Stimulated activated CD8-positive, alpha-beta memory T cell treated with anti-CD3 and anti-CD28 coated beads, Interleukin-2, amount 100 ng/mL, for 48 hours (primary cell): Measurements from ENCODE around the gene RAB20.
"Not testable (repeated sequence)": the region's sequence is repeated elsewhere in the genome, so short reads cannot be mapped to it uniquely, and the experiment has no call there.

ENCODE experiments used
- DNase-seq, 2 donors: peaks; one replicate each; pipeline ENCODE4 v3.0.0-alpha.2; 2020; ENCODE audit warnings: low read depth in 2 of 2

RAB20 gene

DNA sequence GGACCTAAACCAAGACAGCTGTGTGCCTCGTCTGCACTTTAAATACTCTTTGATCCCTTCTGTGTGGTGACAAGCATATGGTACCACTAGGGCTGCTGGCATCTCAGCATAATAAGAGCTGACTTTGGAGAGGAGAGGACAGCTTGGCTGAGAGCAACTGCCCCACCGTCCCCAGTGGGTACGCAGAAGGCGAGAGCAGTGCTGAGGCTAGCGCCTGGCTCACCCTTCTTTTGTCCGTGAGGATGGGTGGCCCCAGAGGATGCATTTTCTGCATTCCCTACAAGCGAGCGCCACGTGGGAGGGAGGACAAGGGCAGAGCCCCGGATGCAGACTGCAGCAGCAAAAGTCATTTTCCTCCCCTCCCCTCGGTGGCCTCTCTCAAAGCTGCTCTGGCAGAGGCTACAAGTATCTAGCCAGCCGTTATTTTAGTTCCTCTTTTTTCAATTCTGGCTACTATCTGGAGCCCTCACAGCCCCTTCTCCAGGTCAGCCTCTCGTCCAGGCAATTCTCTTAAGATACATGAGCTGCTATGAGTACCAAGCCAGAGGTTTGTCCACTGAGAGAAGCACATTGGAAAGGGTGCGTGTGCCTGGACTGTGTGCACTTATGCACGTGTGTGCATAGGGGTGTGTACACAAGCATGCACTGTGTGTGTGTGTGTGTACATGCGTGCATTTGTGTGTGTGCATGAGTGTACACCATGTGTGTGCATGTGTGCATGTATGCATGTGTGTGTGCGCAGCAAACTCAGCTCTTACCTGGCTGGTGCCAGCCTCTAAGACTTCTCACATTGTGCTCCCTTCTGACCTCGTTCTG, 51.3 kb downstream of the RAB20 start:
- DNase-seq: no peak

DNA sequence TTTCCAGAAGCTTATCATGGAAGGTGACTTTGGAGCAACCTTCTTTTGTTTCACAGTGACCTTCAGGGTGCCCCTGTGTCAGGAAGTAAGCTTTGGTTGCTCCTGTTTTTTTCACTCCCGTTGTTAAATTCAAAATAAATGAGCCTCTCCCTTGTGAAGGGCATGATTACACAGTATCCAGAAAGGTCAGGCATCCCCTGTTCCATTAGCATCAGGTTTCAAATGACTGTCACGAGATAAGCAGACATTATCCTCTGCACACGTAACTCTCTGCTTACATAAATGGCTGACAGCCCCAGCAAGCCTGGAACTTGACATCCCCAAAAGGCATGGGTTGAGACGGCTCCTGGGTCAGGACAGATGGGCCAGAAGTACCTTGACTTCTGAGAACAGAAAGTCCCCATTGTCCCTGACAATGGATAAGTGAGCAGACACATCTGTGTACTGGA, 52.0 kb downstream of the RAB20 start:
- no peak for DNase-seq

DNA sequence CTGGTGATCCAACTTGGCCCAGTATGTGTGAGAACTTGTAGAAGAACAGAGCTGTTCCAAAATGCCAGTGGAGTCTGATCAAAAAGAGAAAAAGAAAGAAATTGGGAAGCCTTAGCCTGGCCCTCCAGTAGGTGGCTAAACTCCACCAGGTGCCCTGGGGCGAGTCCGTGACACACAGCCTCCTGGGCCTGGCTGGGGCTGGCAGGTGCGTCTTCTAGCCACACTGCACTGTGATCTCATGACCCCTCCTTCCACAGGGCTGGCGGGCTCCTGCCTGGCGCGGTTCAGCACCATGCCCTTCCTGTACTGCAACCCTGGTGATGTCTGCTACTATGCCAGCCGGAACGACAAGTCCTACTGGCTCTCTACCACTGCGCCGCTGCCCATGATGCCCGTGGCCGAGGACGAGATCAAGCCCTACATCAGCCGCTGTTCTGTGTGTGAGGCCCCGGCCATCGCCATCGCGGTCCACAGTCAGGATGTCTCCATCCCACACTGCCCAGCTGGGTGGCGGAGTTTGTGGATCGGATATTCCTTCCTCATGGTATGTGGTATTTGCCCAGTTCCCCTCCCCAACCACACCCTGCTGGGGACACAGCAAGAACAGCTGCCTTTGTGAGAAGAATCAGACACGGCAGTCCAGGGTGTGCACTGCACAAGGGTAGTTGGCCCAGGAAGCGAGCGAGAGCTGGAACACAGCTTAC, 53.7 kb downstream of the RAB20 start:
- no peak for DNase-seq

DNA sequence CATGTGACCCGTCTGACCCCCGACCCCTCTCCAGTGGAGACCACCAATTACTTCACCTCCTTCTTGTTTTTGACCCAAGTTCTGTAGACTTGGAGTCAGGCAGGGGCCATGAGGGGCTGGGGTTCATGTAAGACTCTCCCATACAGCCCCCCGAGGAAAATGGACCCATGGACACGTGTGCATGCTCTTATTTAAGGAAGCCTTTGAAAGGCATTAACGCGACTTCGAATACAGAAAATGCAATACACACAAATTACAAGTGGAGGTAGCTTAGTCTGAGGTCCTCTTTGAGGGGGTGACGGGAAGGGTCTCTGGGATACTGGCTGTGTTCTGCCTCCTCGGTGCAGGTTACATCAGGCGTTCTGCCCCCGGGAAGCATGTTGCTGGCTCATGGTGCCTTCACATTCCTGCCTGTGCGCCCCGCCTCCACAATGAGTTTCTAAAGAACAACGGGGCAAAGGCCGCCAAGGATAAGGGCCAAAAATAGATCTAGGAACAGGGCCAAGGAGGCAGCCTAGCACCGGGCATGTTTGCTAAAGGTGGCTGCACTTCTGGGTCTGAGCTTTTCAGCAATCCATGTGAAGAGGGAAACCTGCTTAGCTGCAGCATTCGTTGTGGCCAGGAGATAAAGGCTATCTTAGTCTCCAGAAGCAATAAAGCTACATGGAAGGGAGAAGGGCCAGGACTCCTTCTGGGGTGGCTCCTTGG, 54.5 kb downstream of the RAB20 start:
- DNase-seq: no peak

DNA sequence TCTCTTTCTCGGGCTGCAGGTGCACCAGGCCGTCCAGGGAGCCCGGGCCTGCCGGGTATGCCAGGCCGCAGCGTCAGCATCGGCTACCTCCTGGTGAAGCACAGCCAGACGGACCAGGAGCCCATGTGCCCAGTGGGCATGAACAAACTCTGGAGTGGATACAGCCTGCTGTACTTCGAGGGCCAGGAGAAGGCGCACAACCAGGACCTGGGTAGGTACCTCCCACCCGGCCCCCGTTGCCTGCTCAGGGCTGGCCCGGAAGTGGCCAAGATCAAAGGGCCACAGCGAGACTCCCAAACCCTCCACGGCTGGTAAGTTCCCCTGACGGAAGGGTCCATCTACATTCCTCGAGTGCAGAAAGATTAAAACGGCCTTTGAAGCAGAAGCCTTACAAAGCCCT, 55.1 kb downstream of the RAB20 start:
- no peak for DNase-seq

DNA sequence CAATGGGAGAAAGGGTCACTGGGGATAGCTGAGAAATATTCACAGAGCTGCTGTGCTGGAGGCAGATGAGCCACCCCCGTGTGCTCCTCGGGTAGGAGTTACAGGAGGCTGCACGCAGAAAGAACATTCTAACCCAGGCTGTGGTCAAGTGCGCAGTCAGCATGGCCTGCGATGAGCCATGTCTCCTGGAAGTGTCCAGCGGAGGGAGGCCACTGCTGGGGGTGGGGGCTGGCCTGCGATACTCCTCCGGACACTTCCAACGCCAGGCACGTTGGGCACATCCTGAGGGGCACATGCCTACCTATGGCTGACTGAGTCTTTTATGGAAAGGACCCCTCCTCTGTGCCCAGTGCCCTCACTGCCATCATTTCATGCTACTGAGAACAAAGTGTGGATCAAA, 55.9 kb downstream of the RAB20 start:
- no peak for DNase-seq

DNA sequence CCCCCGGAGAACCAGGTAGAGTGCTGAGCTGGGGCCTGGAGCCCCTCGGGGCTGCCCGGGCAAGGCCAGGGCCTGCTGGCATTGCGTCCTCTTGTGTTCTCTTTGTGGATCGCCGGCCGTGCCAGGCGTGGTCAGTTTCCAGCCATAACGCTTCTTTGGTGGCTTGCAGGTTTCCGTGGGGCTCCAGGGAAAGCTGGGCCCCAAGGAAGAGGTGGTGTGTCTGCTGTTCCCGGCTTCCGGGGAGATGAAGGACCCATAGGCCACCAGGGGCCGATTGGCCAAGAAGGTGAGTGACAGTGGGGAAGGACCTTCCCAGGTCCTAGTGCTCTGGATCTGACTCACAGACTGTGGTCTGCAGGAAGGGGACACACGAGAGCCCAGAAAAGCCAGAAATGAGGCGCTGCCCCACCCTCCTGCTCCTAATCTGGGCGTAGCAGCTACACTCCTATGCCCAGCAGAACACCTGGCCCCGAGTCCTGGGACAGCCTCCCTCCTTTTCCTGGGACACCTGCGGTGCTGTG, 57.5 kb downstream of the RAB20 start:
- DNase-seq: no peak

DNA sequence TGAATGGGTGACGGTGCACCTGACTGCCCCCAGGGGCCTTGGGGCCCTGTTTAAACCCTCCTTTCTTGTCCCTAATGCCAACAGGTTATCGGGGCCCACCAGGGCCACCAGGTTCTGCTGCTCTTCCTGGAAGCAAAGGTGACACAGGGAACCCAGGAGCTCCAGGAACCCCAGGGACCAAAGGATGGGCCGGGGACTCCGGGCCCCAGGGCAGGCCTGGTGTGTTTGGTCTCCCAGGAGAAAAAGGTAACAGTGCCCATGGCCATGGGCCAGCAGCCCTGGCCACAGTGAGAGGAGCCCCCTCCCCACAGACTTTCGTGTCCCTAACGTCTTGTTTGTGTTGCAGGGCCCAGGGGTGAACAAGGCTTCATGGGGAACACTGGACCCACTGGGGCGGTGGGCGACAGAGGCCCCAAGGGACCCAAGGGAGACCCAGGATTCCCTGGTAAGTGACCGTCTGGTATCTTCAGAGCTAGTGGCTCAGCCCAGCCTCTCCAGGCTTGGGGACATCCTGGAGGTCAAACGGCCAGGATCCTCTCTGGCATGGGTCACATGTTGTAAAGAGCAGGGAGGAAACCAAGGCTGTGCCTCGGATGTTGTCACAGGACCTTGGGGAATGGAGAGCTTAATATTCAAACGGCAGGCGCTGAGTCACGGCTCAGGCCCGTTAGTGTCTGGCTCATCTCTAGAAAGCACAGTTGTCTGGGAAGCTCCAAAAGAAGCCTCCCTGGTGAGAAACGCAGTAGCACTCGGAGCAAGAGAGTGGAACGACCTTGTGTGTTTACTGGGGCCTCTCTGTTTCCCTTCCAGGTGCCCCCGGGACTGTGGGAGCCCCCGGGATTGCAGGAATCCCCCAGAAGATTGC, 58.3 kb downstream of the RAB20 start:
- no peak for DNase-seq

DNA sequence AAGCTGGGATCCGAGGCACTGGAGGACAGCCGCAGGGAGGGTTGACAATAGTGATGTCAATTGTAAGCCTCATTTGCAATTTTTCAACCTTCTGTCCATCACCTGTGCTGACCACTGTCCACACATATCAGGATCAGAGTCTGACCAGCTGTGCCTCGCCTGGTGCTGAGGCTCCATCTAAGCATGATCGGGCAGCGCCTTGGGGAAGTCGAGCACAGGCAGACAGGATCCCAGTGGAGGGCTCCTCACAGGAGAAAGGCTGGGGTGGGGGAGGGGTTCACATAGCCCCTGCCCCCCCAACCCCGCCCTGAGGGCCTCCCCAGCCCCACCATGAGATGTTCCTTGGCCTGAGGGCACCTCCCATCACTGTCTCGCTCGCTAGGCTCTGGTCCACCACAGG, 60.3 kb downstream of the RAB20 start:
- DNase-seq: no peak

DNA sequence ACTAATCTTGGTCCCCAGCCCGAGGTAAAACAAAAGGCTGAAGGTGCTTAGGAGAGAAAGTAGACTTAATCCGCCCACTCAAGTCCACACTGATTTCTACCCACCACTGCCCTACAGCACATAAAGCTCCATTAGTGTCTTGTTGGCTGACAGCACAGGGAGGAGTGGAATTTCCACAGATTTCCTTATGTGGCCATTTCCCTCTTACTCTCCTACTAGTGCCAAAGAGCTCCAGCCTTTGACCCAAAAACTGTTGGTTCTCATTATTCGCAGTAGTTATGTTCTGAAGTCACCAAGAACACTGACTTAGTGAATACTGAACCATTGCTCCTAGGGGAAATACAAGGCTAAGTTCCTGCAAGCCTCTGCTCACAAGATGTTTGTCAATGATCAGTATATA, 61.2 kb downstream of the RAB20 start:
- no peak for DNase-seq

DNA sequence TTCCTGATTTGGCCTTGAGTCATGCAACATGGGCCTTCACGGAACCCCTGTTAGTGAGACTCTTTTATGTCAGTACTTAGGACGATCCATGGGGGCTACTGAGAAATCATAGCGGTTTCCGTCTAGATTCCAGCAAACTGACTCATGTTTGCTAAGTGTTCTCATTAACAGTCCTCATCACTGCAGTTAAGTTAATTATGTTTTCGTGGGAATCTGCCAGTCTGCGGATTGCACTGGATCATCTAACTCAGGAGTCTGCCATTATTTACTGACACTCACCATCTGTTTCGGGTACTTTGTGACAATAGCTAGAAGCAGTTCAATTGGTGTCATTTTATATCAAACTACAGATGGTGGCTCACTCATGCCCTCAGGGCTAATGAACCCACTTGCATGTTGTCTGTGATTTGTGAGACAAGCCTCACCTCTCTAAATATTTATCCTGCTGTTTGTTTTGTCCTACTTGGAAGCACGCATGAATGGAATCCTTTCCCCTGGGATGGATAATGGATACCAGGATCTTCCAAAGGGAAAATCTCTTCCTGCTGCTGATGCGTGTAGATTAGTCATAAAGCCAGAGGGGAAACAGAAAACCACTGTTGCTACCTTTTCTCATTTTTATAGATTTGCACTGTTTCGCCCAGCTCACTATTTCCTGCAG, 61.8 kb downstream of the RAB20 start:
- DNase-seq: no peak

DNA sequence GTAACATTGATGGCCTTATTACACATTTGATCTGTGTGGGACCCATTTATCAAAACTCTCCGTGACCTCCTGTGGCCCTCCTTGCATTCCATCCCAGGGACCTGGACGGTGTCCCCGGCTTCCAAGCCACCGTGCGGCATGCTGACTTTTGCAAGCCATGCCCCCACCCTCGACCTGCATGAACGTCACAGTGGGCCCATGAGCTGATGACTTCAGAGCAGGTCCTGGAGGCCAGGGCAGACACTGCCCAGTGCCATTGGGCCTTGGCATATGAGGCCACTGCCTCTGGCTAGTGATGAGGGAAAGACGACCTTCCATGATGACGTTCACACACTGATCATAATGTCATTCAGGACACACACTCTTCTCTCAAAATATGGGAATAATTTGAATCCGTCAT, 62.8 kb downstream of the RAB20 start:
- no peak for DNase-seq

DNA sequence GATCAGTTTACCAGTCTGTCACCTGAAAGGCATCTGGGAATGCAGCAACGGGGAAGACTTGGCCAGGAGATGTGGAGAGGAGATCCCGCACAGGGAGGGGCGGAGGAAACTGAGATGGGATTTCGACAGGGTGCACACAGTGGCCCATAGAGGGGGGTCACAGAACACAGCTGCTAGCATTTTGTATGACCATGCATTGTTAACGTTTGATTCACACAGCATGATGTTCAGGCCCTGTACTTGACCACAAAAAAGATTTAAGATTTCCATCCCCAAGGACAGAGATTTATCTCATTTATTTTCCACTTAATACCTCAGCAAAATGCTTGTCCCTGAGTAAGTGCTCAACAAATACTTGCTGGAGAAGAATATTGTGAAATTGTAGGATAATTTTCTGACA, 63.2 kb downstream of the RAB20 start:
- no peak for DNase-seq

DNA sequence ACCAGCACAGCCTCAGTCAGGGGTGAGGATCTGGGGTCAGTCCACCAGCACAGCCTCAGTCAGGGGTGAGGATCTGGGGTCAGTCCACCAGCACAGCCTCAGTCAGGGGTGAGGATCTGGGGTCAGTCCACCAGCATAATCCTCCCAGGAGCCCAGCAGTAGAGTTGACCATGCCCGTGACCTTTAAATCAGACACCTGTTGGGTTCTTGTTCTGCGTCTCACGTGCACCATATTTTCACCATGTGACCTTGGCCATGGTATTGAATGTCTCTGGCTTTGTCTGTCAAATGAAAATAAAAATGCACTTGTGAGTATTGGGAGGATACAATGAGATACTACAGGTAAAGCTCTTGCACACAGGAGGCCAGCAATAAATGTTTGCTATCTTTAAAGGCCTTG, 63.6 kb downstream of the RAB20 start:
- not testable (repeated sequence) for DNase-seq

DNA sequence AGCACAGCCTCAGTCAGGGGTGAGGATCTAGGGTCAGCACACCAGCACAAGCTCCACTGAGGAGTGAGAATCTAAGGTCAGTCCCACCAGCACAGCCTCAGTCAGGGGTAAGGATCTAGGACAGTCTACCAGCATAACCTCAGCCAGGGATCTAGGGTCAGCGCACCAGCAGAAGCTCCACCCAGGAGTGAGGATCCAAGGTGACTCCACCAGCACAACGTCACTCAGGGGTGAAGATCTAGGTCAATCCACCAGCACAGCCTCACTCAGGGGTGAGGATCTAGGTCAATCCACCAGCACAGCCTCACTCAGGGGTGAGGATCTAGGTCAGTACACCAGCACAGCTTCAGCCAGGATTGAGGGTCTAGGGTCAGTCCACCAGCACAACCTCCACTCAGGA, 64.5 kb downstream of the RAB20 start:
- no peak for DNase-seq

DNA sequence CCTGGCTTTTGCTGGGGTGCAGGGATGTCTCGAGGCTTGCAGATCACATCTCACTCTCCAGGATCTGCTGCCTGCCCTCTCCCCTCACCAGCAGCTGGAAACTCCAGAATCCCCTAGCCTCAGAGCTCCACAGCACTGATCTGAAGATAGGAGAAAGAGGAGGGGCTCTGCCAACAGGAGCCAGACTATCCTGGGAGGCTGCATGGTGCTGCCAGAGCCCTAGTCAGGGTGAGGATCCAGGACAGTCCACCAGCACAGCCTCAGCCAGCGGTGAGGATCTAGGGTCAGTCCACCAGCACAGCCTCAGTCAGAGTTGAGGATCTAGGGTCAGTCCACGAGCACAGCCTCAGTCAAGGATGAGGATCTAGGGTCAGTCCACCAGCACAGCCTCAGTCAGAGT, 65.2 kb downstream of the RAB20 start:
- no peak for DNase-seq

DNA sequence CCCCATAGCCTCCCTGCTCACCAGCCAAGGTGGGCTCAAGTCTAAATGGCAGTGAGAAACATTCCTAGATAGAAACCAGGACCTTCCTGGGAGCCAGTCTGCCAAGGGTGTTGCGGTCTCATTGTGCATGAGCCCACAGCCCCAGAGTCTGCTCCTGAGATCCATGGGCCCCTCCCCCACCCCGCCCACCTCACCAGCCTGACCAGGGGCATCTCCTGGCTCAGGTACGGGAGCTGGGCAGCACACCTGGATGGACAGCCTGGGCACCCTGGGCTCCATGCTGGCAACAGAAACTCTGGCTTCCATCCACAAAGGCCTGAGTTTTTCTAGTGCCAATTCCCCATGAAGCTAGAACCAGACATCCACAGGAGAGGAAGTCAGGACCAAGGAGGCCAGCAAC, 65.6 kb downstream of the RAB20 start:
- no peak for DNase-seq

DNA sequence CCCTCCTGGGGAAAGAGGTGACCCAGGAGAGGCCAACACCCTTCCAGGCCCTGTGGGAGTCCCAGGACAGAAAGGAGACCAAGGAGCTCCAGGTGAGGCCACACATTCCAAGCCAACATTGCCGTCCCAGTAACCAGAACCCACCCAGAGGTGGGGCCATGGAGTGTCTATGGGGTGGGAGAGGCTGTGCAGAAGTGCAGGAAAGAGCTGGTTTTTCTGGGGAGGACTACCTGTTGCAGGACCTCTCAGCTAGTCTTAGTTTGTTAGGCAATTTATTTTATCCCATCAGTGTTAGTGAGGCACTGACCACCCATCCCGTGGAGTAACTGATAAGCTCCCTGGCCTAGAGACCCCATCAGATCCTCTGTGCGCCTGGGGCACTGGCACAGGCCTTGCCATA, 66.1 kb downstream of the RAB20 start:
- DNase-seq: no peak

DNA sequence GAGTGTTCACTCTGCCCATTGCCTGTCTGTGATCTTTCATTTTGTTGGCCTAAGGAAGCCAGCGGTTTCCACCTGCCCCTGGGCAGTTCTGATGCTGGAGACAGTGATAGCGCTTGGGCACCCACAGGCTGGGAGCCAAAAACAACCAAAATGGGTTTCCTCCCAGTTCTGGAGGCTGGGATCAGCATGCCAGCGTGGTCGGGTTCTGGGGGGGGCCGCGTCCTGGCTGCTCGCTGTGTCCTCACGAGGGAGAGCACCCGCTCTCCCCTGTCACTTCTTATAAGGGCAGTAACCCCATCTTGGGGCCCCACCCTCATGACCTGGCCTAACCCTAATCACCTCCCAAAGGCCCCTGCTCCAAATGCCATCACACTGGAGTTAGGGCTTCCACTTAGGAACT, 67.9 kb downstream of the RAB20 start:
- DNase-seq: no peak

DNA sequence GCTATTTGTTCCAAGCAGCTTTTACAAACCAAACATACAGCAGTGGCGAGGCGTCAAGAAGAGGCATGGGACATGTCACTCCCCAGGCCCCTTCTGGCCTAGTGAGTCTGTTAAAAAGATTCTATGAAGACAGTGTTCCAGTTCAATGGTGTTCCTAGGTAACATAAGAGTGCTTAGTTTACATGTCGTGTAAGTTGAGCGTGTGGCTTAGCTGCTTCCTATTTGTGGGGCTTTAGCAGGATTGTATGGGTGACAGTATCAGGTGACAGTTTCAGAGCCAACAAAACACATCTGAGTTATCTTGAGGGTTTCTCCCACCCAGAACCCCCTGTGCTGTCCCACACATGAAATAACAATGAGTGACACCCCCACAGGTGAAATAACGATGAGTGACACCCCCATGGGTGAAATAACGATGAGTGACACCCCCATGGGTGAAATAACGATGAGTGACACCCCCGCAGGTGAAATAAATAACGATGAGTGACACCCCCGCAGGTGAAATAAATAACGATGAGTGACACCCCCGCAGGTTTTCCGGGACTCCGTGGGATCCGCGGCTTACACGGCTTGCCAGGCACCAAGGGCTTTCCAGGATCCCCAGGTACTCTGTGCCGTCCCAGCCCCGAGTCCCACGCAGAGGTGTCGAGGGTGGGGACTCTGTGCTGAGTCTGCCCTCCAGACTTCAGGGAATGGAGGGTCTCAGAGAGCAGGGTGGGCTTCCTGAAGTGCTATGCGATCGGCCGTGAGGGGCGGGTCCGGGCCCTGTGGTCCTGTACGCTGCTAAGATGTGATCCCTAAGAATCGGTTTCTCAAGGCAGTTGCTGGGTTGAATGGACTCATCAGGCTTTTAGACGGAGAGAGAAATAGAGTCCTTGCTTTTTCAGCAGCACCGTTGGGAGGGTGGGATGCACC, 68.6 kb downstream of the RAB20 start:
- DNase-seq: no peak
